Measurements from ENCODE around the gene CAMK1D.
A peak's percentile ranks its signal among the peaks of the same experiment; 100 is the strongest.
"Not testable (repeated sequence)": the region's sequence is repeated elsewhere in the genome, so short reads cannot be mapped to it uniquely, and the experiment has no call there.

The CAMK1D gene

DNA sequence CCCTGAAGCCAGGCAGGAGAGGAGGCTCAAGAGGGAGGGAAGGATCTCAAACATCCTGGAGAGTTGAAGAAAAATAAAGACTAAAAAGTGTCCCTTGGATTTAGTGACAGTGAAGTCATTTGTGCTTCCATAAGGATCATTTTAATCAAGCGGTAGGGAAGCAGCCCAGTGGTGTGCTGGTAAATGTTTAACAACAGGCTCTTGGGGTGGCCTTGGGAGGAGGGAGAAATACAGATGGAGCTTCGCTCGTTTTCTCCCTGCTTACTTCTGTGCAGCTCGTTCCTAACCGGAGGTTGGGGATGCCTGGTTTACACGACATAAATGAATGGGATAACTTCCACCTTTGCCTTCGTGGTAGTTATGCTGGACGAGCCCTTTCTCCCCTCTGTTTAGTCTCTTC, 140.0 kb downstream of the CAMK1D start:
- Histone ChIP-seq H3K27ac (no peak overlapping the region), H3K9me3 (no peaks in the 10 kb centered on the region), H3K4me1 (peaks cover 0 to 17% (median 10%) of the 10 kb centered on the region in 4 donors), H3K4me3 (no peak overlapping the region), H3K36me3 (no peaks in the 10 kb centered on the region), H3K27me3 (no peaks in the 10 kb centered on the region)
- no peak for DNase-seq
- no peak for TF ChIP-seq CTCF (IDR thresholded peaks at IDR 0.05)
- intact Hi-C loops (cut with DNase I; ENCODE audit: low total_unique reads), result no loop called here

- no peaks in the 10 kb centered on the region for H3K36me3 ChIP-seq
- no peak for TF ChIP-seq CTCF (IDR thresholded peaks at IDR 0.05)
- no peak overlapping the region for H3K4me3 ChIP-seq
- no peaks in the 10 kb centered on the region for H3K9me3 ChIP-seq
- DNase-seq, result no peak
- intact Hi-C loops (cut with DNase I; ENCODE audit: low total_unique reads), result no loop called here
- peaks cover 0 to 12% (median 5%) of the 10 kb centered on the region in 4 donors for H3K4me1 ChIP-seq
- no peaks in the 10 kb centered on the region for H3K27me3 ChIP-seq
- no peak overlapping the region for H3K27ac ChIP-seq
Measured at GRCh38 chr10:12489806-12490205, 140.5 kb downstream of the CAMK1D start.

DNA sequence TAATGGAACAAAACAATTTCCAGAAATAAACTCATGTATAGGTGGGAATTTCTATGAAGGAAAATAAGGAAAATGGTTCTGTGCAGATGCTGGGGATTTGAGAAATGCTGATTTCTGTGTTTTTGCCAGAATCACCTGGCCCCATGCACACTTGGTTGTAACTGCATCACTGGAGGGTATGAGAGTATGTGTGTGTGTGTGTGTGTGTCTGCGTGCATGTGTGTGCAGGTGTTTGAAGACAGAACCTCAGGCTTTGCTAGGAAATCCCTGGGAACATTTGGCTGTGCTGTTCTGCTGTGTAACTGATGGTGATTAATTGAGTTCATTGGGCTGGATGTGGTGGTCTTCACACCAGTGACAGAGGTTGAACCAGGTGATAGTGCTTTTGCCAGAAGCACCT, 141.6 kb downstream of the CAMK1D start:
- no peak for TF ChIP-seq CTCF (IDR thresholded peaks at IDR 0.05)
- intact Hi-C loops (cut with DNase I; ENCODE audit: low total_unique reads), result no loop called here
- H3K27ac ChIP-seq, result no peak overlapping the region
- H3K4me1 ChIP-seq, result peaks cover 0 to 3% (median 0%) of the 10 kb centered on the region in 4 donors
- no peaks in the 10 kb centered on the region for H3K9me3 ChIP-seq
- H3K27me3 ChIP-seq, result no peaks in the 10 kb centered on the region
- no peak for DNase-seq
- H3K36me3 ChIP-seq, result no peaks in the 10 kb centered on the region
- H3K4me3 ChIP-seq, result no peak overlapping the region

GRCh38 chr10:12491491-12491890, 142.1 kb downstream of the CAMK1D start:
- no peak for DNase-seq
- Histone ChIP-seq H3K4me1 (no peaks in the 10 kb centered on the region), H3K27ac (no peak overlapping the region), H3K36me3 (no peaks in the 10 kb centered on the region), H3K27me3 (no peaks in the 10 kb centered on the region), H3K9me3 (no peaks in the 10 kb centered on the region), H3K4me3 (no peak overlapping the region)
- intact Hi-C loops (cut with DNase I; ENCODE audit: low total_unique reads), result no loop called here
- no peak for TF ChIP-seq CTCF (IDR thresholded peaks at IDR 0.05)

DNA sequence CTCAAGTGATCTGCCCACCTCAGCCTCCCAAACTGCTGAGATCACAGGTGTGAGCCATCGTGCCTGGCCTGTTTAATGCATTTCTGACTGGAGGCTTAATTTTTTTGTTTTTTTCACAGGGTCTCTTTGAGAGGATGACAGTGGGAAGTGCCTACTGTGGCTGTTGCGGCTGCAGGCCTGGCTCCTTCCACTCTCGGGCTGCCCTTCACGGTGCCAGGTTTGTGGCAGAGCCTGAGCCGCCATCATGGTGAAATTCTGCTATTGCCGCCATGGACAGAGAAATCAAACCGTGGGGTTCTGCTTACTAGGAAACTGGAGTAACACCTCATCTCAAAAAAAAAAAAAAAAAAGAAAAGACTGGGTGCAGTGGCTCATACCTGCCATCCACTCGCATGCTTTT, 142.7 kb downstream of the CAMK1D start:
- no peaks in the 10 kb centered on the region for H3K4me1 ChIP-seq
- no peaks in the 10 kb centered on the region for H3K27me3 ChIP-seq
- intact Hi-C loops (cut with DNase I; ENCODE audit: low total_unique reads), result no loop called here
- H3K36me3 ChIP-seq, result no peaks in the 10 kb centered on the region
- no peak overlapping the region for H3K4me3 ChIP-seq
- TF ChIP-seq CTCF (IDR thresholded peaks at IDR 0.05), result no peak
- no peak overlapping the region for H3K27ac ChIP-seq
- H3K9me3 ChIP-seq, result no peaks in the 10 kb centered on the region
- no peak for DNase-seq

GRCh38 chr10:12497046-12497445, 147.7 kb downstream of the CAMK1D start:
- H3K36me3 ChIP-seq; H3K4me3 ChIP-seq; intact Hi-C loops (cut with DNase I; ENCODE audit: low total_unique reads); H3K27me3 ChIP-seq; H3K9me3 ChIP-seq; H3K27ac ChIP-seq: not testable (repeated sequence)
- DNase-seq, result peak in 1 of 2 donors; percentile 3
- H3K4me1 ChIP-seq, result peaks cover 0 to 34% (median 16%) of the 10 kb centered on the region in 4 donors
